Lung (tissue), 12 donors: ENCODE data around the gene GPT2. TPM values are rescaled to one million over a fixed set of nuclear protein-coding genes. Genes with fewer than 3 reads are reported as not detected.

Experiments used
- ATAC-seq: fragments of 200-7000 bp; cut with Tn5 transposase; one replicate; pipeline ENCODE4 v1.9.1; 2020; ENCODE audit warnings: moderate number of reproducible peaks; ENCODE audit not compliant: insufficient read depth, low FRiP score
- DNase-seq, 3 donors: peaks; one replicate each; pipeline ENCODE4 v3.0.0-alpha.2; 2013 to 2017
- H3K27ac ChIP-seq, 2 donors: one replicate each; pipeline ENCODE4 v1.5.1; 2013; ENCODE audit warnings: mild to moderate bottlenecking in 2 of 2, moderate library complexity in 2 of 2, control low read depth in 1 of 2, inconsistent platforms in 1 of 2, low read depth in 1 of 2, low read length in 1 of 2
- H3K27me3 ChIP-seq, 3 donors: one replicate each; pipeline ENCODE4 v1.5.1; 2013; ENCODE audit warnings: low read length in 2 of 3; ENCODE audit not compliant: control insufficient read depth in 3 of 3, insufficient read depth in 3 of 3
- H3K36me3 ChIP-seq, 4 donors: one replicate each; pipeline ENCODE4 v1.5.1; 2013; ENCODE audit warnings: low read length in 4 of 4, mild to moderate bottlenecking in 1 of 4, moderate library complexity in 1 of 4; ENCODE audit not compliant: control insufficient read depth in 4 of 4, insufficient read depth in 4 of 4
- H3K4me1 ChIP-seq, 5 donors: one replicate each; pipeline ENCODE4 v1.5.1; 2013; ENCODE audit warnings: low read length in 5 of 5, mild to moderate bottlenecking in 2 of 5, moderate library complexity in 1 of 5; ENCODE audit not compliant: control insufficient read depth in 5 of 5, insufficient read depth in 5 of 5
- H3K4me3 ChIP-seq: one replicate; pipeline ENCODE4 v1.5.1; 2013; ENCODE audit warnings: mild to moderate bottlenecking, control low read depth, moderate library complexity
- H3K9ac ChIP-seq, 2 donors: one replicate each; pipeline ENCODE4 v1.5.1; 2013; ENCODE audit warnings: low read length in 2 of 2, control low read depth in 1 of 2; ENCODE audit not compliant: insufficient read depth in 1 of 2
- H3K9me3 ChIP-seq, 4 donors: one replicate each; pipeline ENCODE4 v1.5.1; 2013; ENCODE audit warnings: low read length in 3 of 4, mild to moderate bottlenecking in 1 of 4, moderate library complexity in 1 of 4; ENCODE audit not compliant: control insufficient read depth in 4 of 4, insufficient read depth in 3 of 4
- WGBS, 2 donors: extraction: QIAGEN DNeasy Blood & Tissue Kit; methylation state at CpG; one replicate each; pipeline ENCODE4 v1.1.7; 2013; 5-methylcytosine and 5-hydroxymethylcytosine counted together
- polyA plus RNA-seq, 2 donors: library from polyadenylated mRNA; stranded (reverse); fragments of 200-250 nt; gene quantifications; one replicate each; pipeline ENCODE4 v1.2.1, GENCODE V29; 2013
- total RNA-seq, 2 donors: library from RNA; depleted of rRNA in 1 of 2; stranded (reverse); fragments of >200 nt in 1 of 2; gene quantifications; one replicate each; pipeline ENCODE4 v1.2.1, GENCODE V29; 2014 to 2021
- TF ChIP-seq, protein P1 (sequence below): IDR thresholded peaks from 2 replicates; pipeline ENCODE4 v1.5.1; 2012; ENCODE audit warnings: mild to moderate bottlenecking; ENCODE audit errors: control extremely low read depth, extremely low read depth
- donor health status: control.
- donor health status: control.
- donor health status: Bipolar disorder and iron deficiency.
- donor health status: healthy.
- donor health status: DM: yes; HTN: yes; CAD: no.

The GPT2 gene
- total and polyA plus RNA-seq, 4 donors, result 4.3 to 13.3 (median 6.5) TPM

GRCh38 chr16:46885960-46886763 is 2.0 kb downstream of the GPT2 start:
- 73 to 79% methylated on average over 12 of the region's 12 CpGs for WGBS, 2 donors

DNA sequence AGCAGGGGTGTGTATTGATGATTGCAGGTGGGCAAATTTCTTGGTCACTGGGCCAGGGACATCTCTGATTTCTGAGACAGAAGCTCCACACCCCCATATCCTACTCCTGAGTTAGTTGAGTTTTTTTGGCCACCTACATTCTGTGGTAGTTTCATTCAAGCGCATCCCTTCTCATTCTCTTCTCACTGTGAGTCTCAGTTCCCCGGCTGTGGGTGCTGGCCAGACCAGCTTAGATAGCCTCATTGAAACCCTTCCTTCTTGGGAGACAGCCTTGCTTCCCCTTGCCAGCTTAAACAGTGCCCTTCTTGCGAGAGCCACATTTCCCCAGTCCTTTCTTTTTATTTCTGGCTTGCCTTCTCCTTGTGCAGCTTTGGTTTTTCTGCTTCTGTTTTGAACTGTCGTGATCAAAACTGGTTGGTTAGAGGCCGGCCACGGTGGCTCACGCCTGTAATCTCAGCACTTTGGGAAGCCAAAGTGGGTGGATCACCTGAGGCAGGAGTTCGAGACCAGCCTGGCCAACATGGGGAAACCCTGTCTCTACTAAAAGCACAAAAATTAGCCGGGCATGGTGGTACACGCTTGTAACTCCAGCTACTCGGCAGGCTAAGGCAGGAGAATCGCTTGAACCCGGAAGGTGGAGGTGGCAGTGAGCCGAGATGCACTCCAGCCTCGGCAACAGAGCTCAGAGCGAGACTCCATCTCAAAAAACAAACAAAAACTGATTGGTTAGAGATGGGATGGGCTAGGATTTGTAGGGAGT is 2.8 kb downstream of the GPT2 start:
- H3K27ac ChIP-seq, result no peak overlapping the region
- no peak overlapping the region for H3K4me3 ChIP-seq
- TF ChIP-seq, protein P1, sequence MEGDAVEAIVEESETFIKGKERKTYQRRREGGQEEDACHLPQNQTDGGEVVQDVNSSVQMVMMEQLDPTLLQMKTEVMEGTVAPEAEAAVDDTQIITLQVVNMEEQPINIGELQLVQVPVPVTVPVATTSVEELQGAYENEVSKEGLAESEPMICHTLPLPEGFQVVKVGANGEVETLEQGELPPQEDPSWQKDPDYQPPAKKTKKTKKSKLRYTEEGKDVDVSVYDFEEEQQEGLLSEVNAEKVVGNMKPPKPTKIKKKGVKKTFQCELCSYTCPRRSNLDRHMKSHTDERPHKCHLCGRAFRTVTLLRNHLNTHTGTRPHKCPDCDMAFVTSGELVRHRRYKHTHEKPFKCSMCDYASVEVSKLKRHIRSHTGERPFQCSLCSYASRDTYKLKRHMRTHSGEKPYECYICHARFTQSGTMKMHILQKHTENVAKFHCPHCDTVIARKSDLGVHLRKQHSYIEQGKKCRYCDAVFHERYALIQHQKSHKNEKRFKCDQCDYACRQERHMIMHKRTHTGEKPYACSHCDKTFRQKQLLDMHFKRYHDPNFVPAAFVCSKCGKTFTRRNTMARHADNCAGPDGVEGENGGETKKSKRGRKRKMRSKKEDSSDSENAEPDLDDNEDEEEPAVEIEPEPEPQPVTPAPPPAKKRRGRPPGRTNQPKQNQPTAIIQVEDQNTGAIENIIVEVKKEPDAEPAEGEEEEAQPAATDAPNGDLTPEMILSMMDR, result no peak
- H3K4me1 ChIP-seq, result peaks cover 0 to 14% (median 4%) of the 10 kb centered on the region in 5 donors
- ATAC-seq (no peak), DNase-seq (no peak)
- WGBS, 2 donors, result 86 to 92% methylated on average over 16 of the region's 16 CpGs
- no peaks in the 10 kb centered on the region for H3K9me3 ChIP-seq
- H3K27me3 ChIP-seq, result no peaks in the 10 kb centered on the region
- H3K36me3 ChIP-seq, result peaks cover 0 to 3% (median 0%) of the 10 kb centered on the region in 4 donors
- no peak overlapping the region for H3K9ac ChIP-seq

More at GRCh38 chr16:46885960-46886763, 2.0 kb downstream of the GPT2 start:
- Histone ChIP-seq H3K9me3 (no peaks in the 10 kb centered on the region), H3K9ac (no peak overlapping the region), H3K27me3 (no peaks in the 10 kb centered on the region), H3K27ac (no peak overlapping the region), H3K4me3 (no peak overlapping the region), H3K36me3 (peaks cover 0 to 3% (median 0%) of the 10 kb centered on the region in 4 donors), H3K4me1 (peaks cover 0 to 14% (median 4%) of the 10 kb centered on the region in 5 donors)
- peak; percentile 22 to 27 (median 24) for DNase-seq
- no peak for ATAC-seq
- TF ChIP-seq, protein P1, result no peak

GRCh38 chr16:46887524-46887854 is 3.3 kb downstream of the GPT2 start:
- DNase-seq, result no peak
- H3K36me3 ChIP-seq, result peaks cover 0 to 3% (median 0%) of the 10 kb centered on the region in 4 donors
- H3K9me3 ChIP-seq, result no peaks in the 10 kb centered on the region
- H3K4me3 ChIP-seq, result no peak overlapping the region
- no peak for ATAC-seq
- 69 to 79% methylated on average over 2 of the region's 2 CpGs for WGBS, 2 donors
- peaks cover 0 to 14% (median 4%) of the 10 kb centered on the region in 5 donors for H3K4me1 ChIP-seq
- H3K27me3 ChIP-seq, result no peaks in the 10 kb centered on the region
- H3K9ac ChIP-seq, result no peak overlapping the region
- TF ChIP-seq, protein P1, result no peak
- no peak overlapping the region for H3K27ac ChIP-seq
